Activated CD8-positive, alpha-beta memory T cell treated with anti-CD3 and anti-CD28 coated beads for 1 hour (primary cell): Measurements from ENCODE around the gene DEFB110.

ENCODE experiments used
- DNase-seq, 2 donors: peaks; one replicate each; pipeline ENCODE4 v3.0.0-alpha.2; 2020; ENCODE audit warnings: low read depth in 1 of 2; ENCODE audit errors: extremely low read depth in 1 of 2

The DEFB110 gene

GRCh38 chr6:50021894-50022293 is at the start of gene DEFB110:
DEFB110 (minus strand) TSS chr6:50021994; CDS start chr6:50021935, 59 bp downstream.
- DNase-seq: no peak

- no peak for DNase-seq
Observed at GRCh38 chr6:50070101-50070500, 48.3 kb upstream of the DEFB110 start.

- no peak for DNase-seq
Observed at GRCh38 chr6:50062051-50062450, 40.3 kb upstream of the DEFB110 start.

- DNase-seq: no peak
Observed at GRCh38 chr6:50056242-50056641, 34.4 kb upstream of the DEFB110 start.

GRCh38 chr6:50049829-50050228 is 28.0 kb upstream of the DEFB110 start, which contains the start of gene DEFB112:
DEFB112 (minus strand) TSS chr6:50049929; CDS start chr6:50049869, 60 bp downstream.
- no peak for DNase-seq

- no peak for DNase-seq
Observed at GRCh38 chr6:50047026-50047425, 25.2 kb upstream of the DEFB110 start.

- DNase-seq: no peak
Observed at GRCh38 chr6:50030777-50031562, 9.2 kb upstream of the DEFB110 start.

GRCh38 chr6:50030350-50030749 is 8.6 kb upstream of the DEFB110 start:
- DNase-seq: no peak

- DNase-seq: no peak
Observed at GRCh38 chr6:50025258-50025657, 3.5 kb upstream of the DEFB110 start.

GRCh38 chr6:50007819-50008218 is 14.0 kb downstream of the DEFB110 start:
- DNase-seq: no peak

- DNase-seq: no peak
Observed at GRCh38 chr6:50003139-50003538, 18.7 kb downstream of the DEFB110 start.

GRCh38 chr6:49995278-49995677 is 26.5 kb downstream of the DEFB110 start:
- no peak for DNase-seq

- DNase-seq: no peak
Observed at GRCh38 chr6:49988900-49989299, 32.9 kb downstream of the DEFB110 start.

GRCh38 chr6:49987749-49988148 is 34.0 kb downstream of the DEFB110 start:
- no peak for DNase-seq

- DNase-seq: no peak
Observed at GRCh38 chr6:49986551-49986950, 35.2 kb downstream of the DEFB110 start.

GRCh38 chr6:49982046-49982445 is 39.7 kb downstream of the DEFB110 start:
- DNase-seq: no peak

- no peak for DNase-seq
Observed at GRCh38 chr6:49980898-49981297, 40.9 kb downstream of the DEFB110 start.

- DNase-seq: no peak
Observed at GRCh38 chr6:49979584-49979983, 42.2 kb downstream of the DEFB110 start.

GRCh38 chr6:49978332-49979226 is 43.2 kb downstream of the DEFB110 start:
- DNase-seq: no peak

- DNase-seq: no peak
Observed at GRCh38 chr6:49969605-49970004, 52.2 kb downstream of the DEFB110 start, which contains the start of gene DEFB113. DEFB113 (minus strand) TSS chr6:49969625; CDS start chr6:49969625, 0 bp downstream.
